Measurements from ENCODE around the gene SCGN. TPM values are rescaled to one million over a fixed set of nuclear protein-coding genes. Genes with fewer than 3 reads are reported as not detected.
"Not testable (repeated sequence)": the region's sequence is repeated elsewhere in the genome, so short reads cannot be mapped to it uniquely, and the experiment has no call there.

SCGN gene
- total and polyA plus RNA-seq, 2 of the 13 experiments (the other 11 are each of a cell fraction or from before 2014, with no cell fraction given): 2.9 to 29.0 TPM

DNA sequence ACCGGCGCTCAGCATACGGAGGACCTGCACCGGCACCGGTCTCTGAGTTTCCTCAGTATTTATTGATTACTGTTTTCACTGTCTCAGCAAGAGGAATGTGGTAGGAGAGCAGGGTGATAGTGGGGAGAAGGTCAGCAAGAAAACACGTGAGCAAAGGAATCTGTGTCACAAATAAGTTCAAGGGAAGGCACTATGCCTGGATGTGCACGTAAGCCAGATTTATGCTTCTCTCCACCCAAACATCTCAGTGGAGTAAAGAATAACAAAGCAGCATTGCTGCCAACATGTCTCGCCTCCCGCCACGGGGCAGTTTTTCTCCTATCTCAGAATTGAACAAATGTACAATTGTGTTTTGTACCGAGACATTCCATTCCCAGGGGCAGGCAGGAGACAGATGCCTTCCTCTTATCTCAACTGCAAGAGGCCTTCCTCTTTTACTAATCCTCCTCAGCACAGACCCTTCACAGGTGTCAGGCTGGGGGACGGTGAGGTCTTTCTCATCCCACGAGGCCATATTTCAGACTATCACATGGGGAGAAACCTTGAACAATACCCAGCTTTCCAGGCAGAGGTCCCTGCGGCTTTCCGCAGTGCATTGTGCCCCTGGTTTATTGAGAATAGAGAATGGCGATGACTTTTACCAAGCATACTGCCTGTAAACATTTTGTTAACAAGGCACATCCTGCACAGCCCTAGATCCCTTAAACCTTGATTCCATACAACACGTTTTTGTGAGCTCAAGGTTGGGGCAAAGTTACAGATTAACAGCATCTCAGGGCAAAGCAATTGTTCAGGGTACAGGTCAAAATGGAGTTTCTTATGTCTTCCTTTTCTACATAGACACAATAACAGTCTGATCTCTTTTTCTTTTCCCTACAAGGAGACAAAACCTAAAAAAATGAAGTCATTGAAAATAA lies 96.8 kb downstream of the SCGN start (continued):
- TF ChIP-seq HDAC2 (CRISPR knock-in tag; IDR thresholded peaks at IDR 0.05) (peak; percentile 50), ARNTL (CRISPR knock-in tag; IDR thresholded peaks at IDR 0.05) (peak; percentile 87), ZKSCAN8 (CRISPR knock-in tag; IDR thresholded peaks at IDR 0.05; ENCODE audit: borderline replicate concordance) (0 out of 2 replicates have a peak, but pooled peaks have one; percentile 35), ZNF605 (CRISPR knock-in tag; IDR thresholded peaks at IDR 0.05) (peak; percentile 83), BCL6 (CRISPR knock-in tag; IDR thresholded peaks at IDR 0.05) (0 out of 2 replicates have a peak, but pooled peaks have one; percentile 15), DPF2 (CRISPR knock-in tag; IDR thresholded peaks at IDR 0.05; ENCODE audit: borderline replicate concordance, low read depth) (peak; percentile 23; the same call in 1 of the 2 replicates), ZEB1 (IDR thresholded peaks at IDR 0.05; ENCODE audit: insufficient replicate concordance, low read depth) (peak; percentile 21), RORA (CRISPR knock-in tag; IDR thresholded peaks at IDR 0.05) (0 out of 2 replicates have a peak, but pooled peaks have one; percentile 28), ONECUT2 (CRISPR knock-in tag; IDR thresholded peaks at IDR 0.05) (peak; percentile 80), EP300 (IDR thresholded peaks at IDR 0.05; ENCODE audit: low read depth in 2 of 2, low read length in 2 of 2) (0 out of 4 replicates have a peak, but pooled peaks of 1 of the 2 experiments have one; percentile 10), ZNF136 (CRISPR knock-in tag; IDR thresholded peaks at IDR 0.05; ENCODE audit: low read depth) (0 out of 2 replicates have a peak, but pooled peaks have one; percentile 43)
- TF ChIP-seq, protein P1, sequence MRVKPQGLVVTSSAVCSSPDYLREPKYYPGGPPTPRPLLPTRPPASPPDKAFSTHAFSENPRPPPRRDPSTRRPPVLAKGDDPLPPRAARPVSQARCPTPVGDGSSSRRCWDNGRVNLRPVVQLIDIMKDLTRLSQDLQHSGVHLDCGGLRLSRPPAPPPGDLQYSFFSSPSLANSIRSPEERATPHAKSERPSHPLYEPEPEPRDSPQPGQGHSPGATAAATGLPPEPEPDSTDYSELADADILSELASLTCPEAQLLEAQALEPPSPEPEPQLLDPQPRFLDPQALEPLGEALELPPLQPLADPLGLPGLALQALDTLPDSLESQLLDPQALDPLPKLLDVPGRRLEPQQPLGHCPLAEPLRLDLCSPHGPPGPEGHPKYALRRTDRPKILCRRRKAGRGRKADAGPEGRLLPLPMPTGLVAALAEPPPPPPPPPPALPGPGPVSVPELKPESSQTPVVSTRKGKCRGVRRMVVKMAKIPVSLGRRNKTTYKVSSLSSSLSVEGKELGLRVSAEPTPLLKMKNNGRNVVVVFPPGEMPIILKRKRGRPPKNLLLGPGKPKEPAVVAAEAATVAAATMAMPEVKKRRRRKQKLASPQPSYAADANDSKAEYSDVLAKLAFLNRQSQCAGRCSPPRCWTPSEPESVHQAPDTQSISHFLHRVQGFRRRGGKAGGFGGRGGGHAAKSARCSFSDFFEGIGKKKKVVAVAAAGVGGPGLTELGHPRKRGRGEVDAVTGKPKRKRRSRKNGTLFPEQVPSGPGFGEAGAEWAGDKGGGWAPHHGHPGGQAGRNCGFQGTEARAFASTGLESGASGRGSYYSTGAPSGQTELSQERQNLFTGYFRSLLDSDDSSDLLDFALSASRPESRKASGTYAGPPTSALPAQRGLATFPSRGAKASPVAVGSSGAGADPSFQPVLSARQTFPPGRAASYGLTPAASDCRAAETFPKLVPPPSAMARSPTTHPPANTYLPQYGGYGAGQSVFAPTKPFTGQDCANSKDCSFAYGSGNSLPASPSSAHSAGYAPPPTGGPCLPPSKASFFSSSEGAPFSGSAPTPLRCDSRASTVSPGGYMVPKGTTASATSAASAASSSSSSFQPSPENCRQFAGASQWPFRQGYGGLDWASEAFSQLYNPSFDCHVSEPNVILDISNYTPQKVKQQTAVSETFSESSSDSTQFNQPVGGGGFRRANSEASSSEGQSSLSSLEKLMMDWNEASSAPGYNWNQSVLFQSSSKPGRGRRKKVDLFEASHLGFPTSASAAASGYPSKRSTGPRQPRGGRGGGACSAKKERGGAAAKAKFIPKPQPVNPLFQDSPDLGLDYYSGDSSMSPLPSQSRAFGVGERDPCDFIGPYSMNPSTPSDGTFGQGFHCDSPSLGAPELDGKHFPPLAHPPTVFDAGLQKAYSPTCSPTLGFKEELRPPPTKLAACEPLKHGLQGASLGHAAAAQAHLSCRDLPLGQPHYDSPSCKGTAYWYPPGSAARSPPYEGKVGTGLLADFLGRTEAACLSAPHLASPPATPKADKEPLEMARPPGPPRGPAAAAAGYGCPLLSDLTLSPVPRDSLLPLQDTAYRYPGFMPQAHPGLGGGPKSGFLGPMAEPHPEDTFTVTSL (CRISPR knock-in tag; IDR thresholded peaks at IDR 0.05; ENCODE audit: borderline replicate concordance): peak; percentile 64; the same call in 1 of the 2 replicates
- TF ChIP-seq, protein P2, sequence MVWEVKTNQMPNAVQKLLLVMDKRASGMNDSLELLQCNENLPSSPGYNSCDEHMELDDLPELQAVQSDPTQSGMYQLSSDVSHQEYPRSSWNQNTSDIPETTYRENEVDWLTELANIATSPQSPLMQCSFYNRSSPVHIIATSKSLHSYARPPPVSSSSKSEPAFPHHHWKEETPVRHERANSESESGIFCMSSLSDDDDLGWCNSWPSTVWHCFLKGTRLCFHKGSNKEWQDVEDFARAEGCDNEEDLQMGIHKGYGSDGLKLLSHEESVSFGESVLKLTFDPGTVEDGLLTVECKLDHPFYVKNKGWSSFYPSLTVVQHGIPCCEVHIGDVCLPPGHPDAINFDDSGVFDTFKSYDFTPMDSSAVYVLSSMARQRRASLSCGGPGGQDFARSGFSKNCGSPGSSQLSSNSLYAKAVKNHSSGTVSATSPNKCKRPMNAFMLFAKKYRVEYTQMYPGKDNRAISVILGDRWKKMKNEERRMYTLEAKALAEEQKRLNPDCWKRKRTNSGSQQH (CRISPR knock-in tag; IDR thresholded peaks at IDR 0.05; ENCODE audit: low read depth): 0 out of 2 replicates have a peak, but pooled peaks have one; percentile 10
- TF ChIP-seq, protein P3, sequence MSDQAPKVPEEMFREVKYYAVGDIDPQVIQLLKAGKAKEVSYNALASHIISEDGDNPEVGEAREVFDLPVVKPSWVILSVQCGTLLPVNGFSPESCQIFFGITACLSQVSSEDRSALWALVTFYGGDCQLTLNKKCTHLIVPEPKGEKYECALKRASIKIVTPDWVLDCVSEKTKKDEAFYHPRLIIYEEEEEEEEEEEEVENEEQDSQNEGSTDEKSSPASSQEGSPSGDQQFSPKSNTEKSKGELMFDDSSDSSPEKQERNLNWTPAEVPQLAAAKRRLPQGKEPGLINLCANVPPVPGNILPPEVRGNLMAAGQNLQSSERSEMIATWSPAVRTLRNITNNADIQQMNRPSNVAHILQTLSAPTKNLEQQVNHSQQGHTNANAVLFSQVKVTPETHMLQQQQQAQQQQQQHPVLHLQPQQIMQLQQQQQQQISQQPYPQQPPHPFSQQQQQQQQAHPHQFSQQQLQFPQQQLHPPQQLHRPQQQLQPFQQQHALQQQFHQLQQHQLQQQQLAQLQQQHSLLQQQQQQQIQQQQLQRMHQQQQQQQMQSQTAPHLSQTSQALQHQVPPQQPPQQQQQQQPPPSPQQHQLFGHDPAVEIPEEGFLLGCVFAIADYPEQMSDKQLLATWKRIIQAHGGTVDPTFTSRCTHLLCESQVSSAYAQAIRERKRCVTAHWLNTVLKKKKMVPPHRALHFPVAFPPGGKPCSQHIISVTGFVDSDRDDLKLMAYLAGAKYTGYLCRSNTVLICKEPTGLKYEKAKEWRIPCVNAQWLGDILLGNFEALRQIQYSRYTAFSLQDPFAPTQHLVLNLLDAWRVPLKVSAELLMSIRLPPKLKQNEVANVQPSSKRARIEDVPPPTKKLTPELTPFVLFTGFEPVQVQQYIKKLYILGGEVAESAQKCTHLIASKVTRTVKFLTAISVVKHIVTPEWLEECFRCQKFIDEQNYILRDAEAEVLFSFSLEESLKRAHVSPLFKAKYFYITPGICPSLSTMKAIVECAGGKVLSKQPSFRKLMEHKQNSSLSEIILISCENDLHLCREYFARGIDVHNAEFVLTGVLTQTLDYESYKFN (CRISPR knock-in tag; conservative IDR thresholded peaks at IDR 0.05): peak; percentile 67
- TF ChIP-seq EP300 (CRISPR knock-in tag; IDR thresholded peaks at IDR 0.05; ENCODE audit: borderline replicate concordance): not testable (repeated sequence)
